ENCODE measurements around the gene D2HGDH. TPM values are rescaled to one million over a fixed set of nuclear protein-coding genes. Genes with fewer than 3 reads are reported as not detected.

The D2HGDH gene
- total and polyA plus RNA-seq, 9 of the 15 experiments (the other 6 are each of a cell fraction or from before 2014, with no cell fraction given): 0.39 to 30.8 (median 10.3) TPM

- TF ChIP-seq REST (IDR thresholded peaks at IDR 0.05; ENCODE audit: borderline replicate concordance): no peak
- no peak for TF ChIP-seq REST (CRISPR knock-in tag; IDR thresholded peaks at IDR 0.05; ENCODE audit: low read depth)
- TF ChIP-seq ZBTB8A (IDR thresholded peaks at IDR 0.05; ENCODE audit: partially characterized antibody): no peak
- TF ChIP-seq THRB (CRISPR knock-in tag; conservative IDR thresholded peaks at IDR 0.05): no peak
- no peak for TF ChIP-seq GATAD2A (IDR thresholded peaks at IDR 0.05)
- peak; percentile 71 for TF ChIP-seq NFE2 (IDR thresholded peaks at IDR 0.05; ENCODE audit: low read depth)
- TF ChIP-seq CCNT2 (IDR thresholded peaks at IDR 0.05; ENCODE audit: borderline replicate concordance, extremely low read depth, insufficient read length, low read depth, low read length): no peak
- no peak for TF ChIP-seq ZNF124 (CRISPR knock-in tag; IDR thresholded peaks at IDR 0.05)
- no peak for TF ChIP-seq ZNF431 (CRISPR knock-in tag; IDR thresholded peaks at IDR 0.05)
- TF ChIP-seq AFF4 (CRISPR knock-in tag; IDR thresholded peaks at IDR 0.05): no peak
- TF ChIP-seq MAFK (IDR thresholded peaks at IDR 0.05; ENCODE audit: low read length): peak; percentile 22; the same call in 1 of the 2 replicates
- 0 out of 2 replicates have a peak, but pooled peaks have one; percentile 8 for TF ChIP-seq POLR2G (IDR thresholded peaks at IDR 0.05; ENCODE audit: low read depth, low read length)
- TF ChIP-seq RBM25 (IDR thresholded peaks at IDR 0.05; ENCODE audit: low read depth, low read length, severe bottlenecking): no peak
- TF ChIP-seq SMARCA4 (IDR thresholded peaks at IDR 0.05): no peak
- TF ChIP-seq KLF1 (tag; IDR thresholded peaks at IDR 0.05): no peak
Observed at GRCh38 chr2:241804326-241805229, 70.1 kb downstream of the D2HGDH start (continued).
